ENCODE measurements around the gene ORC6.
"Not testable (repeated sequence)": the region's sequence is repeated elsewhere in the genome, so short reads cannot be mapped to it uniquely, and the experiment has no call there.

The ORC6 gene, protein sequence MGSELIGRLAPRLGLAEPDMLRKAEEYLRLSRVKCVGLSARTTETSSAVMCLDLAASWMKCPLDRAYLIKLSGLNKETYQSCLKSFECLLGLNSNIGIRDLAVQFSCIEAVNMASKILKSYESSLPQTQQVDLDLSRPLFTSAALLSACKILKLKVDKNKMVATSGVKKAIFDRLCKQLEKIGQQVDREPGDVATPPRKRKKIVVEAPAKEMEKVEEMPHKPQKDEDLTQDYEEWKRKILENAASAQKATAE

DNA sequence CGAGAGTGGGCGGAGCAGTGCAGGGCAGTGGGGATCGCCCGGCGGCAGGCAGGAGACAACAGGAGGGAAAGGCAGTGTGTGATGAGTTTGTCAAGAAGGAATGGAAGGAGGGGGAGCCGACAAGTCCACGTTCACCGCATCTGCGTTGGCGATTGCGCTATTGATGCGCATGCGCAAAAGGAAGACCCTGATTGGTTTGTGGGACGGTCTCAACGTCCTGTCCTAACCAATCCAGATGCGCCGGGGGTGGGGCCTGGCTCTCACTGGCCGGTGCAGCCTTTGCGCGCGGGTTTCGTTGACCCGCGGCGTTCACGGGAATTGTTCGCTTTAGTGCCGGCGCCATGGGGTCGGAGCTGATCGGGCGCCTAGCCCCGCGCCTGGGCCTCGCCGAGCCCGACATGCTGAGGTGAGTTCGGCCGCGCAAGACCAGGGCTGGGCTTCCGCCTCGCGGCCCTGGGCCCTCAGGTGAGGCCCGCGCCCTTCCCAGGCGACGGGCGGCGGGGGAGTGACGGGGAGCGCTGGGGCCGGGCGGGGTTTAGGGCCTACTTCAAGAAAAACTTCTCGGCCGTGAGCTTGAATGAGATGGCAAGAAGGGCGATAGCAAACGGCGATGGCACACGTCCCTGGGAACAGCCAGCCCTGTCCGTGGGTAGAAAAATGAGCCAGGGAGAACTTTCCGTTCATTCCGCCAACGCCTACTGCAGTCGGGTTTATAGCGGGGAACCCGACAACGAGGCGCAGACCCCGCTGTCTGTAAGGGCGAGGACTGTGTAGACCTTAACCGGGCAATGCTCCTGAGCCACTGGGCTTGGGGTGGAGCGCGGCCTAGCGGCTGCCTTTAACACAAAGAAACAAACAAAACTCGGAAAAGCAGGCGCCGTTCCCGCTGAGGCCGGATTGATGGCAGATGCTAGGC, at the start of gene ORC6:
TSS of gene ORC6 (plus strand) at position 295 of the 916 bp plus-strand sequence. CDS start at position 342, 47 bp downstream.
- peak; percentile 94 for DNase-seq (ENCODE audit: low spot score)

DNA sequence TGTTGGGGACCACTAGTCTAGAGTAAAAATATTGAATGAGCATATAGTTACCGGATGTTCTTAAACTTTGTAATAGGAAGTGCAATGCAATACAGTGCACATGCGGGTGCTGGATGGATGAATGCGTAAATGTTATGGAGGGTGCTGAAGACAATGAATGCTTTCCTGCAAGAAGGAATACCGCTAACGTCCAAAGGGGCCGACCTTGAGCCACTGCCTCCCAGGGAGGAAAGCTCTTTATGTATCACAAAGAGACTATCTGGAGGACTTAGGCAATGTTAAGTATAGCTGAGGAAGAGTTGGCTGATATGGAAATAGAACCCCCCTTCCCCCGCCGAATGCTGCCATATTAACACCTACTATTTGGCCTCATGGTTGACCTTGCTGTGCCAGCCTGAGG, 40.8 kb upstream of the ORC6 start:
- no peak for DNase-seq (ENCODE audit: low spot score)

DNA sequence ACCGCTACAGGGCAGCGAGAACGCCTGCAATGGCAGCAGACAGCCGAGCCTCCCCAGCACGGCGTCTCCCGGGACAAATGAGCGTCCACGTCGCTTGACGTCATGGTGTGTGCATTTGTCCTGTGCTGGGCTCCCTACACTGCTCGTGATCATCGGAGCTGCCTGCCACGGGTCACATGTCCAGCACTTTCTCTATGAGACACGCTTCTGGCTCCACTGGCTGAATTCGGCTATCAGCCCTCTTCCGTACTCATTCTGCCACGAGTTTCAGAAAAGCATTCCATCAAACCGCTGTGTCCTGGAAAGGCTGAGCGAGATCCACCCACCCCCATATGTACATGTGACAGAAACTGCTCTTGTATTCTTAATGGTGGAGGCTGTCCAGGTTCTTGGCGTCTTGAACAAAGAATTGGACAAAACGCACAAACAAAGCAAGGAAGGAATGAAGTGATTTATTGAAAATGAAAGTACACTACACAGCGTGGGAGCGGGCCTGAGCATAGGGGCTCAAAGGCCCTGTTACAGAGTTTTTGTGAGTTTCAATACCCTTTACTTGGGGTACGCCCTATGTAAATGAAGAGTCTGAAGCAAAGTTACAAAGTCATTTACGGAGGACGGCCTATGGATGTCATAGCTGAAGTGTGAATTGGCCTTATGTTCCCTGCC, 39.7 kb upstream of the ORC6 start:
- DNase-seq (ENCODE audit: low spot score): no peak

GRCh38 chr16:46650254-46650623, 39.2 kb upstream of the ORC6 start:
- no peak for DNase-seq (ENCODE audit: low spot score)

DNA sequence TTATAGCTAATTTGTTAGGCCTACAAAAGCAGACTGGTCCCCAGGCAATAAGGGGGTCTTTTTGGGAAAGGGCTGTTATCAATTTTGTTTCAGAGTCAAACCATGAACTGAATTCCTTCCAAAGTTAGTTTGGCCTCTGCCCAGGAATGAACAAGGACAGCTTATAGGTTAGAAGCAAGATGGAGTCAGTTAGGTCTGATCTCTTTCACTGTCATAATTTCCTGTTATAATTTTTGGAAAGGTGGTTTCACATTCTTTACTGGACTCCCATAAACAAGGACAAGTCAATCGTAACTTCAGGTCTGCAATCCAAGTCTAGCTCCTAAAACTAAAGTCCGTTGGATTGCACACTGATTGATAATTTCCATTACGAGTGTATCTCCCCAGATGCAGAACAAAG, 38.2 kb upstream of the ORC6 start:
- no peak for DNase-seq (ENCODE audit: low spot score)

DNA sequence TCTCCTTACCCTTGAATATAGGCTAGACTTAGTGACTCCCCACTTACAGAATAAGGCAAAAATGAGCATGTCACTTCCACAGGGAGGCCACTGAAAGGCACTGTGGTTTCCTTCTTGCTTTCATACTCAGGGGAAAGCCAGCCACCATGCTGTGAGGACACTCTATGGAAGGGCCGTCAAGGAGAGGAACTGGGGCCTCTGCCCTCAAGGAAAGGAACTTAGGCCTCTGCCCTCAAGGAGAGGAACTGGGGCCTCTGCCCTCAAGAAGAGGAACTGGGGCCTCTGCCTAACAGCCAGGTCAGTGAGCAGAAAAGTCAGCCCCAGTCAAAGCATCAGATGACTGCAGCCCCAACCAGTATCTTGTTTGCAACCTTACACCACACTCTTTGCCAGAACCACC, 30.5 kb upstream of the ORC6 start:
- no peak for DNase-seq (ENCODE audit: low spot score)

- DNase-seq (ENCODE audit: low spot score): no peak
These were observed 27.3 kb upstream of the ORC6 start for GRCh38 chr16:46662123-46662522.

DNA sequence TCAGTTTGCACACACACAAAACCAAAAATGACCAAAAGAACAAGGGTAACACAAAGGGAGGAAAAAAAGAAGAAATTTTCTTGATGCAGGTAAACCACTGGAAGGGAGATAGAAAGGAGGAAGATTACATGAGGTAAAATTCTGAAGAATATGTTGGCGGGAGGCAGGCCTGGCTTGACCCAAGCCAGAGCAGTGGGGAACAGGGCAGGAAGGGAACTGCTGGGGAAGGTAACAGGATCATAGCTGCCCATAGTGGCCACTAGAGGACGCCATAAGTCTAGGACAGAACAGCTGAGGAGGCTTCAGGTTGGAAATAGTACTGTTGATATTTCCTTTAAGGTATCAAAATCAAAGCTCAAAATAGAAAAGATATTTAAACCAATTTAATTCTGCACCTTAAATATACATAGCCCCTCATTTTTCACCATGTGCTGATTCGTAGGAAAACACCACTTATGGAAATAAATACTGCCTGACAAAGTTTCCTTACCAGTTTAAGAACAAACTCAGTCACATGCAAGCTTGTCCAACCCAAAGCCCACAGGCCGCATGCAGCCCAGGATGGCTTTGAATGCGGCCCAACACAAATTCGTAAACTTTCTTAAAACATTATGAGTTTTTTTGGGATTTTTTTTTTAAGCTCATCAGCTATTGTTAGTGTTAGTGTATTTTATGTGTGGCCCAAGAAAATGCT, 16.0 kb upstream of the ORC6 start:
- peak; percentile 75 for DNase-seq (ENCODE audit: low spot score)

DNA sequence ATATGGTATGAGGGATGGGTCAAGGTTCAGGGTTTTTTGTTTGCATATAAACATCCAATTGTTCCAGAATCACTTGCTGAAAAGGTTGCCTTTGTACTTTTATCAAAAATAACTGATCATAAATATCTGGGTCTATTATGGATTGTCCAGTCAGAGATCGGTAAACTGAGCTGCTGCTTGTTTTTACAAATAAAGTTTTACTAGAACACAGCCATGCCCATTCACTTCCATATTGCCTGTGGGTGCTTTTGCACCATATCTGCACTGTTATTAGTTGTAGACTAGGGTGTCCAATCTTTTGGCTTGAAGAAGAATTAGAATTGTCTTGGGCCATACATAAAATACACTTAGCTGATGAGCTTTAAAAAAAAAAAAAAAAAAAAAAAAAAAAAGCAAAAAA, 11.5 kb upstream of the ORC6 start:
- not testable (repeated sequence) for DNase-seq (ENCODE audit: low spot score)

GRCh38 chr16:46681867-46682266, 7.6 kb upstream of the ORC6 start:
- not testable (repeated sequence) for DNase-seq (ENCODE audit: low spot score)

DNA sequence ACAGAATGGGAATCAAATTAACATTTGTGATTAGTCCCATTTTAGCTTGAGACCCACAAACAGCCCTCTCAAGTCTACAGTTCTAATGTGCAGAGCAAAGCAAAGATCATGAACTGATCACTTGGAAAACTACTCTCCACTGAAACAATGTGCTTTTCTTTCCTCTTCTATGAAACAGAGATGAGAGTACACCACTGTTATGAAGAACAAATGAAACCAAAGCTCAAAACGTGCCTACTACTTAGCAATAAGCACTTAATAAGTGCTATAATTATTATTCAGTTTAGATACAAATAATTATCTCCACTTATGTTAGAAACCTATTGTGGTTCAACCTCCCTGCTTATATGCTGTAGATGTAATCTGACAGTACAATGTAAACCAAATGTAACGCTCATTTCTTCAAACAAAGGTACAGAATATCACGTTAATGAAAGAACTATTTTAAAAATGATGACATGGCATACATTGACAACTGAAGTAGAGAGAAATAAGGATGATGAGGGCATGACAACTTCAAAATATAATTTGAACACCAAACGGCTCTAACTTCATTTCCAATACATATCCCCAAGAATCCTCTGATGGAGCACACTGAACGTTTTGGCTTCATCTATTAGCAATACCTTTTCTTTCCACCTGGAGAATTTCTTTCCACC, 2.5 kb upstream of the ORC6 start:
- DNase-seq (ENCODE audit: low spot score): no peak

DNA sequence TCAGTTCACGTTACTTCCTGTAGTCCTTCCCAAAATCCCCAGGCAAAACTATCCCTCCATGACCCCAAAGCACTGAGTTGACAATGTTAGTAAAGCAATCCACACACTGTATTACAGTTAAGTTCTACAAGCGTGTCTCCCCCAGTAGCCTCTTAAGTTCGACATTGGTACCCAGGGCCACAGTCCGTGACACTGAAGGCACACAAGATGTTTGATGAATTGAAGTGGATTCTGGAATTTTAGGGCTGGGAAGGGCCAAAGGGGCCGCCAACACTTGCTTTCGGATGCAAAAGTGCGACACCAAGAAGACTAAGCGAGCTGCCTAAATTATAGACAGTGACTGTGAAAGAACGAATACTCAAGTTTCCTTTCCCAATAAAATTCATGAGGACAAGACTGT, 2.0 kb upstream of the ORC6 start:
- DNase-seq (ENCODE audit: low spot score): no peak

GRCh38 chr16:46688101-46688653, 1.3 kb upstream of the ORC6 start:
- DNase-seq (ENCODE audit: low spot score): no peak

- peak; percentile 94 for DNase-seq (ENCODE audit: low spot score)
These were observed 650 bp upstream of the ORC6 start, which contains the start of gene VPS35 for GRCh38 chr16:46688654-46689364. Gene VPS35, minus strand, starts transcription at chr16:46689178. Its CDS starts 45 bp downstream, at chr16:46689133.

DNA sequence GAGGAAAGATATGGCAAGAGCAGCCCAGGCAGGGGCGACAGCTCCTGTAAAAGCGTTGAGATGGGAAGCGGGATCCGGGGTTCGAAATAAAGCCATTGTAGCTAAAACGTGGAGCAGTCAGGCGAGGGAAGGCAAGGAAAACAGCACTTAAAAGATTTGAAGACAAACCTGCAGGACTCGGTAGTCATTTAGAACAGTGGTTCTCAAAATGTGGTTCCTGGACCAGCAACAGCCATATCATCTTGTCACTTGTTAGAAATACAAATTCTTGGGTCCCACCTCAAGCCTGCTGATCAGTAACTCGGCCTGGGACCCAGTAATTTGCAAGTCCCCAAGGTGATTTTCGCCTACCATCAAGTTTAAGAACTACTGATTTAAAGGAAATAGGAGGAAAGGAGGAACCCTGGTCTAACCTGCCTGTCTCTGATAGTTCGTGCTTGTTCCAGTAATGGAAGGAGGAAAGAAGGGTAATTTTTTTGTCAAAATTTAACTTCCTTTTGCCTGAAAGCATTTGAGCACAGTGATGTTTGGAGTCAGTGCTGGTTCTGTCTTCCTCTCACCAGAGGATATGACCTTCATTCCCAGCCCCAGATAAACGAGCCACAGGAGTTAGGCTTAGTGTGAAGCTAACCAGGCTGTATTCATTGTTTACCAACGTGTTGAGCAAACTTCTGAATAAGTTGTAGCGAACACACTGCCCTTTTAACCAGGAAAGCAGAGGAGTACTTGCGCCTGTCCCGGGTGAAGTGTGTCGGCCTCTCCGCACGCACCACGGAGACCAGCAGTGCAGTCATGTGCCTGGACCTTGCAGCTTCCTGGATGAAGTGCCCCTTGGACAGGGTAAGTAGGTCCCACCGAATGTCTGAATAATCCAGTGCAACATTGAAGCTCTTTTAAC, 1.1 kb downstream of the ORC6 start:
- DNase-seq (ENCODE audit: low spot score): no peak

GRCh38 chr16:46691726-46692125, 2.3 kb downstream of the ORC6 start:
- no peak for DNase-seq (ENCODE audit: low spot score)

DNA sequence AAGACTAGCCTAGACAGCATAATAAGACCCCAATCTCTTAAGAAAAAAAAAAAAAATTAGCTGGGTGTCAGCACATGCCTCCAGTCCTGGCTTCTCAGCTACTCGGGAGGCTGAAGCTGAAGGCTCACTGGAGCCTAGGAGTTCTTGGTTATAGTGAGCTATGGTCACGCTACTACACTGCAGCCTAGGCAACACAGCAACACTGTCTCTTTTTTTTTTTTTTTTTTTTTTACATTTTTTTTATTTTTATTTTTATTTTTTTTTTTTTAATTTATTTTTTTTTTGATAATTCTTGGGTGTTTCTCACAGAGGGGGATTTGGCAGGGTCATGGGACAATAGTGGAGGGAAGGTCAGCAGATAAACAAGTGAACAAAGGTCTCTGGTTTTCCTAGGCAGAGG, 4.1 kb downstream of the ORC6 start:
- no peak for DNase-seq (ENCODE audit: low spot score)

- DNase-seq (ENCODE audit: low spot score): no peak
These were observed 6.5 kb downstream of the ORC6 start for GRCh38 chr16:46695937-46696336.

DNA sequence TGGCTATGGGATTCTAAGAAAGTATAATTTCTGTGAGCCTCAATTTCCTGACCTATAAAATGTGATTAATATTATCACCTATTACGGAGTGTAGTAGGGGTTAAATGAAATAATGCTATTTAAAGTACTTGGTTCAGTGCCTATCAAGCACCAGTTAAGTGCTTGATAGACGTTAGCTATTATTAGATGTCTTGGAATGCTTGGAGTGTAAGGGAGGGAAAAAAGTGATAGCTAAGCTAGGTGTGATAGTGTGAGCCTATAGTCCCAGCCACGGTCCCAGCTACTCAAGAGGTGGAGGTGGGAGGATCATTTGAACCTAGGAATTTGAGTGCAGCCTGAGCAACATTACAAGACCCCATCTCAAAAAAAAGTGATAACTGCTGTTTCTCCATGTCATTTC, 7.5 kb downstream of the ORC6 start:
- DNase-seq (ENCODE audit: low spot score): no peak

DNA sequence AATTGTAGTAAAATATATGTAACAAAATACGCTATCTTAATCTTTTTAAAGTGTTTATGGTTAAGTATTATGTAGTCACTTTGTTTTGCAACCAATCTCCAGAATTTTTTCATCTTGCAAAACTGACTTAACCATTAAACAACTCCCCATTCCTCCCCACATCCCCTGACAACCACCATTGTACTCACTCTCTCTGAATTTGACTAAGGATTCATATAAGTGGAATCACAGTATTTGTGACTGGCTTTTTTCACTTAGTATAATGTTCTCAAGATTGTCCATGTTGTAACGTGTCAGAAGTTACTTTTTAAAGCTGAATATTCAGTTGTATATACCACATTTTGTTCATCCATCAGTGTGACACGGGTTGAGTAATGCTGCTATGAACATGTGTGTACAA, 10.6 kb downstream of the ORC6 start:
- no peak for DNase-seq (ENCODE audit: low spot score)

Measured in D341Med (cell line).